ENCODE results near the gene PPIL6. TPM values are rescaled to one million over a fixed set of nuclear protein-coding genes. Genes with fewer than 3 reads are reported as not detected.

Gene PPIL6
- total RNA-seq, 1 experiment from 2014 or later: 2.4 TPM

Other genes with a start within 250 kb of the PPIL6 start
- 94.3 and 98.5 TPM in 2 replicates for gene CD164, start 58.2 kb downstream of the PPIL6 start, total RNA-seq (2014; rRNA removed; shearing (Covaris generic))
- 10.7 and 11.2 TPM in 2 replicates for gene SMPD2, start 96 bp upstream of the PPIL6 start, total RNA-seq (2014; rRNA removed; shearing (Covaris generic))
- 9.3 and 13.1 TPM in 2 replicates for gene MICAL1, start 15.1 kb upstream of the PPIL6 start, total RNA-seq (2014; rRNA removed; shearing (Covaris generic))
- gene ZBTB24, start 42.6 kb upstream of the PPIL6 start, total RNA-seq (2014; rRNA removed; shearing (Covaris generic)): 7.7 and 9.6 TPM in 2 replicates